HFF-Myc (cell line): ENCODE measurements around the gene CRK.
A peak's percentile ranks its signal among the peaks of the same experiment; 100 is the strongest.
"Not testable (repeated sequence)": the region's sequence is repeated elsewhere in the genome, so short reads cannot be mapped to it uniquely, and the experiment has no call there.

ENCODE experiments used
- DNase-seq: peaks from one replicate; pipeline ENCODE4 v3.0.0-alpha.2; 2011; ENCODE audit warnings: low read depth; ENCODE audit errors: extremely low read depth
- H3K4me3 ChIP-seq: replicated peaks from 2 replicates; pipeline ENCODE4 v1.5.1; 2011; ENCODE audit warnings: low read depth, mild to moderate bottlenecking, control low read depth, low read length
- TF ChIP-seq, protein P1 (sequence below): IDR thresholded peaks from 2 replicates; pipeline ENCODE4 v1.5.1; 2012; ENCODE audit warnings: mild to moderate bottlenecking, low read depth, low read length, control low read depth; ENCODE audit errors: missing control alignments

The CRK gene

DNA sequence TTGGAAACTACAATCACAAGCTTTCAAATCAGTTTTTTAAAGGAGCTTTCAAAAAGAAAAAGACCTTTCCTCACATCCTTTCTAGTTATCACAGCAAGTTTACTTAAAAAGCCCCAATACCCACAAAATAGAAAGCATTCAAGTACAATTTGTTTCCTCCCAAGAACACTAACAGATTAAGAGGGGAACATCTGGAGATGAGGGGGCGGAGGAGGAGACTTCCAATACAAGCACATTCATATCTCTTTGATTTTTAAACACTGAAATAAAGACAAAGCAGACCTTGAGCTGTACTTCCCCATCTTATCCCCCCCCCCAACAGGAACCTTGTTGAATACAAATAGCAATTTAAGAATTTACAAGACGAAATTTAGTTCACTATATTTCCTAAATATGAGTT is 58.0 kb downstream of the CRK start:
- no peak for DNase-seq
- H3K4me3 ChIP-seq: peak overlapping the region; percentile 99
- TF ChIP-seq, protein P1, sequence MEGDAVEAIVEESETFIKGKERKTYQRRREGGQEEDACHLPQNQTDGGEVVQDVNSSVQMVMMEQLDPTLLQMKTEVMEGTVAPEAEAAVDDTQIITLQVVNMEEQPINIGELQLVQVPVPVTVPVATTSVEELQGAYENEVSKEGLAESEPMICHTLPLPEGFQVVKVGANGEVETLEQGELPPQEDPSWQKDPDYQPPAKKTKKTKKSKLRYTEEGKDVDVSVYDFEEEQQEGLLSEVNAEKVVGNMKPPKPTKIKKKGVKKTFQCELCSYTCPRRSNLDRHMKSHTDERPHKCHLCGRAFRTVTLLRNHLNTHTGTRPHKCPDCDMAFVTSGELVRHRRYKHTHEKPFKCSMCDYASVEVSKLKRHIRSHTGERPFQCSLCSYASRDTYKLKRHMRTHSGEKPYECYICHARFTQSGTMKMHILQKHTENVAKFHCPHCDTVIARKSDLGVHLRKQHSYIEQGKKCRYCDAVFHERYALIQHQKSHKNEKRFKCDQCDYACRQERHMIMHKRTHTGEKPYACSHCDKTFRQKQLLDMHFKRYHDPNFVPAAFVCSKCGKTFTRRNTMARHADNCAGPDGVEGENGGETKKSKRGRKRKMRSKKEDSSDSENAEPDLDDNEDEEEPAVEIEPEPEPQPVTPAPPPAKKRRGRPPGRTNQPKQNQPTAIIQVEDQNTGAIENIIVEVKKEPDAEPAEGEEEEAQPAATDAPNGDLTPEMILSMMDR: no peak

DNA sequence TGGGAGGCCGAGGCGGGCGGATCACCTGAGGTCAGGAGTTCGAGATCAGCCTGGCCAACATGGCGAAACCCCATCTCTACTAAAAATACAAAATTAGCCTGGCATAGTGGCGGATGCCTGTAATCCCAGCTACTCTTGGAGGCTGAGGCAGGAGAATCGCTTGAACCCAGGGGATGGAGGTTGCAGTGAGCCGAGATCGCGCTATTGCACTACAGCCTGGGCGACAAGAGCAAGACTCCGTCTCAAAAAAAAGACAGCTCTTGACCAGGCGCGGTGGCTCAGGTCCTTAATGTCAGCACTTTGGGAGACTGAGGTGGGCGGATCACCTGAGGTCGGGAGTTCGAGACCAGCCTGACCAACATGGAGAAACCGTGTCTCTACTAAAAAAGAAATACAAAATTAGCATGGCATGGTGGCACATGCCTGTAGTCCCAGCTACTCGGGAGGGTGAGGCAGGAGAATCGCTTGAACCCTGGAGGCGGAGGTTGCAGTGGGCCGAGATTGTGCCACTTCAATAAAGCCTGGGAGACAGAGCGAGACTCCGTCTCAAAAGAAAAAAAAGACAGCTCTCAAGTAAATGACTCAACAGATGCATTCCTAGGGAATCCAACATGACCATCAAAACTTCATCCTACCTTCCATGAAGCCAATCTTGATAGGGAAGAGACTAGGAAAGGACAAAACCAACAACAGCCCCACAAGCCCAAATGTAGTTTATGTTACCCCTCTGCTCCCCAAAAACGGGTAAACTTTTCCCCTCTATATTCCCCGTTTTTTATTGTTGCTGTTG is 60.0 kb downstream of the CRK start:
- not testable (repeated sequence) for H3K4me3 ChIP-seq, DNase-seq

DNA sequence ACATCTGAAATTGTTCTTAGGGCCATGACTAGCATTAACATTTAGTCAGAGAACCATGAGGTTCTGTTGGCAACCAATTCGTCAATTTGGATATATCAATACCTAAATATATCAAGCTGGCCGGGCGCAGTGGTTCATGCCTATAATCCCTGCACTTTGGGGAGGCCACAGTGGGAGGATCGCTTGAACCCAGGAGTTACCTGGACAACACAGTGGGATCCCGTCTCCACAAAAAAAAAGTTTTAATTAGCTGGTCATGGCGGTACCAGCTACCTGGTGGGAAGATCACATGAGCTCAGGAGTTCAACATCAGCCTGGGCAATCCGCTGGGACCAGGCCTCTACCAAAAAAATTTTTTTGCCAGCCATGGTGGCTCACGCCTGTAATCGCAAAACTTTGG is 64.5 kb downstream of the CRK start:
- TF ChIP-seq, protein P1: no peak
- no peak overlapping the region for H3K4me3 ChIP-seq

DNA sequence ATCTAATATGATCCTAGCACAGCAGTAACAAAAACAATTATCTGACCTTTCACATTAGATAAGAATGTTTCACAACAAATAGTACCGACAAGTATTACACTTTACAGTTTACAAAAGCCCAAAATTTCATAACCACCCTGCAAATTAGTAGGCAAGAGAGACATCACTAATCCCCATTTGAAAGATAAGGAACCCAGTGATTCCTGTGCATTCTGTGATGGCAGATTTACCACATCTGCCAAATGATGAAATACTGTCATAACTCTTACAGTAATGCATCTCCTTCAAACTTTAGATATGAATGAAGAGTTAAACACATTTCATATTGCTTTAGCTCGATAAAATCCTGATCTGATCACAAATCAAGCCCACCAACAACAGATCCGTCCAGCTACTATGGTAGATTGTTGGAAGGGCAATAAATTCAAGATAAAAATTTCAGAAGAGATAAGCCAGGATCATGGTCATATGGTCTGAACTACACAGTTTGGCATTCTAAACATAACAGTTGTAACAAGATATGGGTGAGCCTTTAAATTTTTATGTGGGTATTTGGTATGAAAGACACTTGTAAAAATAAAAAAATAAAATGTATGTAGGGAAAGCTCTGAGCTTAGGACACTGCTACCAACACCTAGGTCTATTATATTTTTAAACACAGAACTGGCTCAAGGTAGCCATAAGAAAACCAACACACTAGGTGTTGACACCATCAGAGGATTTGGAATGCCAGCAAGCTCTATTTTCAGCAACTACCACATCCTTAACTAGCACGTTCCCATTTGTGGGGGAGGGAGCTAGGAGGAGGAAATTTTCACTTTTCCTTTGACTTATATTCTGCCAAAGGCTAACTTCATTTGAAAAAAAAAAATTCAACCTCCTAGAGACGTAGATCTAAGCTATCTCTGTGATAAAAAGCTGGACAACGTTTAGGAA is 65.3 kb downstream of the CRK start:
- DNase-seq: no peak
- no peak overlapping the region for H3K4me3 ChIP-seq
- TF ChIP-seq, protein P1: no peak

More for the DNA sequence above, 64.5 kb downstream of the CRK start:
- no peak for DNase-seq

DNA sequence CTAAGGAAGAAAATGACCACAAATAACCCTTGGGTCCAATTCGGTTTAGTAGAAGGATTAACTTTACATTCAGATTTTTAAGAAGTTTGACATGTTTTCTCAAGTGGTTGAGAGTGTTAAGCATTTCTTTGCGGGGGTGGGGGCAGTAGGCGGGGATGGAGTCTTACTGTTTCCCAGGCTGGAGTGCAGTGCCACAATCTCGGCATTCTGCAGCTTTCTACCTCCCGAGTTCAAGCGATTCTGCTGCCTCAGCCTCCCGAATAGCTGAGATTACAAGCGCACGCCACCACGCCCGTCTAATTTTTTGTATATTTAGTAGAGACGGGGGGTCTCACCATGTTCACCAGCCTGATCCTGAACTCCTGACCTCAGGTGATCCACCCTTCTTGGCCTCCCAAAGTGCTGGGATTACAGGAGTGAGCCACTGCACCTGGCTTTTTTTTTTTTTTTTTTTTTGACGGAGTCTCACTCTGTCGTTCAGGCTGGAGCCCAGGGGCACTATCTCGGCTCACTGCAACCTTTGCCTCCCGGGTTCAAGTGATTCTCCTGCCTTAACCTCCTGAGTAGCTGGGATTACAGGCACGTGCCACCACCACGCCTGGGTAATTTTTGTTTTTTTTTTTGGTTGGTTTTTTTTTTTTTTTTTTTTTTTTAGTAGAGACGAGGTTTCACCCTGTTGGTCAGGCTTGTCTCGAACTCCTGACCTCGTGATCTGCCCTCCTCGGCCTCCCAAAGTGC is 68.4 kb downstream of the CRK start:
- not testable (repeated sequence) for DNase-seq, H3K4me3 ChIP-seq

DNA sequence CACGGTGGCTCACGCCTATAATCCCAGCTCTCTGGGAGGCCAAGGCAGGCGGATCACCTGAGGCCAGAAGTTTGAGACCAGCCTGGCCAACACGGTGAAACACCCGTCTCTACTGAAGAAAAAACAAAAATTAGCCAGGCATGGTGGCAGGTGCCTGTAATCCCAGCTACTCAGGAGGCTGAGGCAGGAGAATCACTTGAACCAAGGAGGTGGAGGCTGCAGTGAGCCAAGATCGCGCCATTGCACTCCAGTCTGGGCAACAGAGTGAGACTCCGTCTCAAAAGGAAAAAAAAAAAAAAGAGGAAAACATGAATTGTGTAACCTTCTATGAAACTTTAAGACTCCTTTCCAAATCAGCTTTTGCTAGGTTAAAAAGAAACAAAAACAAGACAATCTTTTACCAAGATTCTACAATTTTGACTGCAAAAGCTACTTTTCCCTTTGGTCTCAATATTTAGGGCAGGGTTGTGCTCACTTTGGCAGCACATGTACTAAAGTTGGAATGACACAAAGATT is 69.3 kb downstream of the CRK start:
- H3K4me3 ChIP-seq, DNase-seq: not testable (repeated sequence)

DNA sequence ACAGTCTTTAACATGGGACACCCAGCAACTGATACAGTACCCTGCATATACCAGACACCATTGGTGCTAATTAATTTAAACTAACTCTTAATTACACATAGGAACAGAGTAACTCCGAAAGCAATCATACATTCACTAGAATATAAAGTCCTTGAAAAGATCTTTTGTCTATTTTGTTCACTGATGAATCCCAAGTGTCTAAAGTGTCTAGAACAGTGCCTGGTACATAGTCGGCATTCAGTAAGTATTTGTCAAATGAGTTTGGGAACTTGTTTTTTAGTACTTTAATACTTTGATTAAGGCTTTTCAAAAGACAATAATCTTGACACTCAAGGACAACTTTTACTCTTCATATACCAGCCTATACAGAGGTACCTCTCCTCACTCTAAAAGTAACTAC is 69.8 kb downstream of the CRK start:
- no peak for DNase-seq
- TF ChIP-seq, protein P1: no peak
- no peak overlapping the region for H3K4me3 ChIP-seq

DNA sequence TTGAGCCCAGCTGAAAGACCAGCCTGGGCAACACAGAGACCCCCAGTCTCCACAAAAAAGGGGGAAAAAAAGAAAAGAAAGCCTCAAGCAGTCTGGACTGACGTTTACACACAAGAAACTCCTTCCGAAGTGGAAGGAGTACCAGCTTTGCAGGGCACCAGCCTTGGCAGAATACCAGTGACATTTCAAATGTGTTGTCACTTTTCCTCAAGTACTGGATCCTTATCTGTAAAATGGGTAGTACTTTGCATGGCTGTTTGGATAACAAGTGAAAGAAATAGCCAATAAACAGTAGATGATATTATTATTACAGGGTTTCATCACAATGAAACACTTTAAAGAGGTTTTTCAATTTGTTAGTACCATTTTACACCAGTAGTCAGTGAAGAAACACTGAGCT is 70.2 kb downstream of the CRK start:
- no peak for DNase-seq
- TF ChIP-seq, protein P1: no peak
- H3K4me3 ChIP-seq: no peak overlapping the region
